GM19467 (cell line): ENCODE results near the gene TPCN2.

Experiments
- ATAC-seq: cut with Tn5 transposase; IDR thresholded peaks from one replicate; pipeline ENCODE4 v1.9.1; 2021; ENCODE audit warnings: mild to moderate bottlenecking, moderate library complexity; ENCODE audit not compliant: unreplicated experiment

The TPCN2 gene

GRCh38 chr11:69055598-69056516 lies 7.1 kb downstream of the TPCN2 start:
- ATAC-seq, result peak; percentile 65

GRCh38 chr11:69057236-69057635 lies 8.5 kb downstream of the TPCN2 start:
- no peak for ATAC-seq

- no peak for ATAC-seq
Measured at GRCh38 chr11:69057801-69058200, 9.1 kb downstream of the TPCN2 start.

- no peak for ATAC-seq
Measured at GRCh38 chr11:69058511-69059270, 10.0 kb downstream of the TPCN2 start.

- ATAC-seq, result no peak
Measured at GRCh38 chr11:69059429-69059828, 10.7 kb downstream of the TPCN2 start.

- ATAC-seq, result no peak
Measured at GRCh38 chr11:69059985-69060384, 11.3 kb downstream of the TPCN2 start.

- no peak for ATAC-seq
Measured at GRCh38 chr11:69060806-69061712, 12.3 kb downstream of the TPCN2 start.

GRCh38 chr11:69061713-69062053 lies 13.0 kb downstream of the TPCN2 start:
- ATAC-seq, result no peak

- no peak for ATAC-seq
Measured at GRCh38 chr11:69062169-69062855, 13.6 kb downstream of the TPCN2 start.

GRCh38 chr11:69062873-69063651 lies 14.3 kb downstream of the TPCN2 start:
- no peak for ATAC-seq

GRCh38 chr11:69063652-69064260 lies 15.0 kb downstream of the TPCN2 start:
- ATAC-seq, result no peak

GRCh38 chr11:69064394-69064957 lies 15.7 kb downstream of the TPCN2 start:
- ATAC-seq, result no peak

GRCh38 chr11:69065147-69065710 lies 16.5 kb downstream of the TPCN2 start:
- no peak for ATAC-seq

- no peak for ATAC-seq
Measured at GRCh38 chr11:69066122-69067112, 17.7 kb downstream of the TPCN2 start.

GRCh38 chr11:69067200-69067599 lies 18.5 kb downstream of the TPCN2 start:
- no peak for ATAC-seq

- ATAC-seq, result no peak
Measured at GRCh38 chr11:69071086-69071800, 22.5 kb downstream of the TPCN2 start.

GRCh38 chr11:69071956-69072355 lies 23.2 kb downstream of the TPCN2 start:
- ATAC-seq, result no peak
